Measurements from ENCODE around the gene EPHA2.

GRCh38 chr1:16162163-16162822 is 6.4 kb upstream of the EPHA2 start:
- TF ChIP-seq, protein P1, sequence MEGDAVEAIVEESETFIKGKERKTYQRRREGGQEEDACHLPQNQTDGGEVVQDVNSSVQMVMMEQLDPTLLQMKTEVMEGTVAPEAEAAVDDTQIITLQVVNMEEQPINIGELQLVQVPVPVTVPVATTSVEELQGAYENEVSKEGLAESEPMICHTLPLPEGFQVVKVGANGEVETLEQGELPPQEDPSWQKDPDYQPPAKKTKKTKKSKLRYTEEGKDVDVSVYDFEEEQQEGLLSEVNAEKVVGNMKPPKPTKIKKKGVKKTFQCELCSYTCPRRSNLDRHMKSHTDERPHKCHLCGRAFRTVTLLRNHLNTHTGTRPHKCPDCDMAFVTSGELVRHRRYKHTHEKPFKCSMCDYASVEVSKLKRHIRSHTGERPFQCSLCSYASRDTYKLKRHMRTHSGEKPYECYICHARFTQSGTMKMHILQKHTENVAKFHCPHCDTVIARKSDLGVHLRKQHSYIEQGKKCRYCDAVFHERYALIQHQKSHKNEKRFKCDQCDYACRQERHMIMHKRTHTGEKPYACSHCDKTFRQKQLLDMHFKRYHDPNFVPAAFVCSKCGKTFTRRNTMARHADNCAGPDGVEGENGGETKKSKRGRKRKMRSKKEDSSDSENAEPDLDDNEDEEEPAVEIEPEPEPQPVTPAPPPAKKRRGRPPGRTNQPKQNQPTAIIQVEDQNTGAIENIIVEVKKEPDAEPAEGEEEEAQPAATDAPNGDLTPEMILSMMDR (IDR thresholded peaks at IDR 0.05; ENCODE audit: insufficient read depth, low read length, poor library complexity, severe bottlenecking): no peak
- TF ChIP-seq EZH2phosphoT487 (conservative IDR thresholded peaks at IDR 0.05; ENCODE audit: low read length): no peak
